Fibroblast of upper back skin (primary cell): Measurements from ENCODE around the gene ARHGAP15.

Source experiments
- DNase-seq: peaks from one replicate; pipeline ENCODE4 v3.0.0-alpha.2; 2013

ARHGAP15 gene

GRCh38 chr2:143674051-143674450, 544.8 kb downstream of the ARHGAP15 start:
- no peak for DNase-seq

GRCh38 chr2:143675021-143675420, 545.8 kb downstream of the ARHGAP15 start:
- no peak for DNase-seq

DNA sequence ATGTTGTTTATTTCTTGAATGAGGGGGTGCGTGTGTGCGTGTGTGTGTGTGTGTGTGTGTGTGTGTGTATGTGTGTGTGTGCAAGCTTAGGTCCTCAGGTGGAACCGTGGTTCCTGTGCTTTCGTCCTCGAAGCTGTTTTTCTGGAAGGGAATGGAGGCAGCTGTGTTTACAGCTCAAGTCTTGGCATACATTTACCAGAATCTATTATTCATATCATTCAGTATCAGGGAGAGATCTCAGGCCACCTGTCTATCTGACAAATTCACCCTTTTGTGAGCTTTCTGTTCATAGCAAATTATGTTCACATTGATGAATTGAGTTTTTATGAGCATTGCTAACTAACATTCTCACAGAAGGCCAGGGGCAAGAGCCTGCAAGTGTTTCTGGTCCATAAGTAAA, 550.4 kb downstream of the ARHGAP15 start:
- DNase-seq, result no peak

- DNase-seq, result no peak
Observed at GRCh38 chr2:143680885-143681405, 551.7 kb downstream of the ARHGAP15 start.

GRCh38 chr2:143682436-143683055, 553.3 kb downstream of the ARHGAP15 start:
- DNase-seq, result no peak

DNA sequence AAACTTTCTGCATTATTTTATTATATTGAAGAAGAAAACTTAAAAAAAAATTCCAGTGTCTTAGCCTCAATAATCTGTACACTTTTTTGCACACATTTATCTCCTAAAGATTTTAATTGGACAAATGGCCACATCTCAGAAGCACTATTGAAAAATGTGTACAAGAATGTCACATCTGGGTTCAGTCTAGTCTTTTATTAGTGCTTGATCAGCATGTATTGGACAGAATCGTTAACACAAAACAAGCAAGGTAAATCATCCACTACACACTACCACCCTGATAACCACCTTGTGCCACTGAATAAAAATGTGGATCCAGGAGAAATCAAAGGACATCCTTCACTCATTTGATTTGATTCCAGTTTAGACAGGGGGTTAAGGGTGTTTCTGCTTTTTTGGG, 554.8 kb downstream of the ARHGAP15 start:
- DNase-seq, result no peak

DNA sequence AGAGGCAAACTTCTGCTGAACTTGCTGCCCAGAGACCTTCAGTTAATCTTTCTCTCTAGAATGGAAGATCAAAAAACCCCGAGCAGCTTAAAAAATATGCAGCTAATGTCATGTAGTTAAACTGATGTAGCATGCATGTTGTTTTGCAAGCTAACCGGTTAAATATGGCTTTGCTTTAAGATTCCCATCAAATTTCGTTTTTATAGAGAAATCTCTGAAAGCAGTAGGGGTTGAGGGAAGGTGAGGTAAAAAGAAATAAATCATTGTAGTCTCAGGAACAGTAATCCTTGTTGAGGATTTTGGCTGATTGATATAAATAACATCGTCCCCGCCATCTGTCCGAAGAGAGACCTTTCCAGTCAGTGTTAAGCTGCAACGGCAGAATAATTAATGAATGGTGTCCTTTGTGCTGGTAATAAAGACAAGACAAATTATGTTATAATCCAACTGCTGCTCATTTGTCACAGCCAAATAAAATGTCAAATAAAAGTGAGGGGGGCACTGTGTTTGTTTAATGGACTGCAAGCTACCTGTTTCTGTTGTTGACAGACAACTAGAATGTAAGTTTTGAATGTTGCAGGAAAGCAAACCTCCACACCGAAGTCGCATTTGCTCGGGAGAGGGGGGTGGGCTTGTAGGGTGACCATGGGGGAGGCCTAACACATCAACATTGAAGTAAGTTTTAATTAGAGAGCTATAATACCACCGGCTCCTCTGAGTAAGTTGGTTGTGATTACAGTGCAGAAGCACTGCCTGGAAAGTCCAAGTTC, 555.5 kb downstream of the ARHGAP15 start:
- no peak for DNase-seq

DNA sequence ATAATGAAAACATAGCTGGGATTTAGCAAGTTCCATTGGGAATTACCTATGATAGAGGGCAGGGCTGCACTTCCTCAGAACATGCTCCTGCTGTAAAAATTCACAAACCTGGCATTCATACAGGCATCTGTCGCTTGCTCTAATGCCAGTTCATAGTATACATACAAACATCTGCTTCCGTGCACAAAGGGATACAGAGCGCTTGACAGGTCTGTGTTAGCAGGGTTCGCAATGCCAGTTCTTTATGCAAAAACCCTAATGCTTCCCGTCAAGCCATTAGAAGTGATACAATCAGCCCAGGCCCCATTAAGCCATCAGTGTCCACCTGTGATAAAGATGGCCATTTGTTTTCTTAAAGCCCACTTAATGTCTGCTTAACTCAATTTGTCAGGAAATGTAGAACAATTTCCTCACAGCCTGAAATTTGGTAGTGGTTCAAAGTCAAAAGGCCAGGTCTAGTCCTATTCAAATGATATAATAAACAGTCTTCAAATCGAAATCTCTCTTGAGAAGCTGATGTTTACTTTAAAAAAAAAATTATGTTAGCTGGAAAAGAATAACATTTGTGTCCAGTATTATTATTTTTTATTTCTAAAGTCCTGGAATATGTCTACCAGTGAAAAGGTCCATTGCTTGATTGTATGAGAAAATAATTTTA, 556.3 kb downstream of the ARHGAP15 start:
- DNase-seq, result no peak

GRCh38 chr2:143686585-143687164, 557.5 kb downstream of the ARHGAP15 start:
- peak; percentile 51 for DNase-seq

DNA sequence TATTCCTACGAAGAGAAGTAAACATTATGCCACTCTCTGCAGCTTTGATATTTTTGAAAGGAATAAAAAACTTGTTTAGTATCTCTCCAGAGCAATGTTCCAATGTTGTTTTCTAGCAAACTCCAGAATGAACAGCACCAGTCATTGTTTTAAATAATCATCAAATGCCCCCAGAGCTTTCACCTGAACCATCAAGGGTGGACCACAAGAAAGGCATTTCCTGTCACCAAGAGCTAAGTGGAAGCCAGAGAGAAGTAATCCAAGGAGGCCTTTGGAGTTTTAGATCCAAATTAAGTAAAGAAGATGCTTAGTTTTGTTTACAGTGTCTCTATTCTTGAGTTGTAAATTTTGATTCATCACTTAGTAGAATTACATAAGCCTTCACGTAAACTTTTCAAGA, 559.0 kb downstream of the ARHGAP15 start:
- no peak for DNase-seq

DNA sequence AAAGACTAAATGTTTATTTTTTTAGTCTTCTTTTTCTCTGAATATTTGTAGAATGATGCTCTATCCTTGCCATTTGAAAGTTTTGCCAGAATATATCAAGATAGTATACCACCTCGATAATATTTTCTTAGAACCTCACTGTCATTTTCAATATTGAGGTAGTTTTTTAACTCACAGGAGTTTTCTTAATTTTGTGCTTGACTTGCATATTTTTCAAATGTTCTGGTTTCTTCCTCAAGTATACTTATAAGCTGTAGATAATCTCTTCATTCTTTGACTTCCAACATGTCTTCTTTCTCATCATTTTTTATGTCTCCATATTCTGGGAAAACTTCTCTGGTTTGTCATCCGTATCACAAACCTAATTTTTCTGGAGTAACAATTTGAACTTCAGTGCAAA, 559.6 kb downstream of the ARHGAP15 start:
- DNase-seq, result no peak

GRCh38 chr2:143689541-143689940, 560.3 kb downstream of the ARHGAP15 start:
- no peak for DNase-seq

GRCh38 chr2:143690235-143690634, 561.0 kb downstream of the ARHGAP15 start:
- no peak for DNase-seq

GRCh38 chr2:143691121-143691520, 561.9 kb downstream of the ARHGAP15 start:
- no peak for DNase-seq

DNA sequence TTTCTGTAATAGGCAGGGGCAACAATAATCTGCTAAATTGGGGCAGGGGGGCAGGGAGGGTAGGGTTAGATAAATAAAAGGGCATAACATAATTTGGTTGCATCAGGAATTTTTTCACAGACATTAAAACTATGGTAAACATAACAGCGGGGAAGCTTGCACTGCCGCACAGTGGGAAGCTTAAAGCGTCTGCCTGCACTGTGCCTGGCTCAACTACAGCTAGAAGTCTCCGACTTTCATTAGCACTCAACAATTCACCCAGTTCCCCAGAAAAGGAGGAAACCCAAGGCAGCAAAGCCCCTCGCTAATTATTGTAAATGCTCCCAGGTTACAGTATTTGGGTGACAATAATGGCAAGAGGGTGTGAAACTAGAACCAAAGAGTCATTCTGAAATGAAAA, 562.9 kb downstream of the ARHGAP15 start:
- no peak for DNase-seq

- DNase-seq, result no peak
Observed at GRCh38 chr2:143692967-143693366, 563.7 kb downstream of the ARHGAP15 start.

GRCh38 chr2:143694335-143694734, 565.1 kb downstream of the ARHGAP15 start:
- DNase-seq, result no peak

- DNase-seq, result no peak
Observed at GRCh38 chr2:143696651-143697050, 567.4 kb downstream of the ARHGAP15 start.

GRCh38 chr2:143697744-143698143, 568.5 kb downstream of the ARHGAP15 start:
- no peak for DNase-seq

- no peak for DNase-seq
Observed at GRCh38 chr2:143698352-143698751, 569.1 kb downstream of the ARHGAP15 start.

DNA sequence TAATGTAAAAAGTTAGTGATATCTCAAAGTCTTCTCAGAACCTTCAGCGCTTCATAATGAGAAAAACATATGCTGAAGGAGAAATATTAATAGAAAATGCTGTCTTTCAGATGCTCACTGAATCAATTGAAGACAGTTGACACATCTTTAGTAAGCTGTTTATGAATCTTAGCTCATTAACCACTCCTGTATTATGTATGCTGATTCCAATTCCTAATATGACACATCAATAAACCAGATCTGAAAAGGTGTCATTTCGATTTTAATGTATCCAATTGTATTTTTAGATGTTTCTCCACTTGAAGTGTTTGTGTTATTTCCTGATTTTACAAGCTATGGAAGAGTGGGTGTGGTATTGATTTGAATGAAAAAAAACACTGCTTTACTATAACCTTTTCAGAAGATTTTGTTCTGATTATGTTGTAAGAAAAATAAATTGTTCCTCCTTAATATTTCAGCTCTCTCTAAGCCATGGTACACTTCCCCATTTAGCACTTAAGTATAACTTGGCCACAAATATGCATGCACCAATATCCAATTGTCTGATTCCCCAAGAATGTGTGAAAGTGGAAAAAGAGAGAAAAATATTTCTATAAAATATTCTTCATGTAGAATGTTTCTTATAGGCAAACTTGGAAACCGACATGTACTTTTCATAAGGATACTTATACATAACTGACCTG, 569.8 kb downstream of the ARHGAP15 start:
- DNase-seq, result no peak

GRCh38 chr2:143700865-143701264, 571.6 kb downstream of the ARHGAP15 start:
- DNase-seq, result peak; percentile 87

- DNase-seq, result no peak
Observed at GRCh38 chr2:143701785-143702184, 572.6 kb downstream of the ARHGAP15 start.
